NCI-H345 treated with DMSO at 0.1 percent for 48 hours (cell line): ENCODE data around the gene MINDY3.

ENCODE experiments used
- DNase-seq: peaks from one replicate; lab custom pipeline; 2025; ENCODE audit not compliant: unreplicated experiment; lab: John Stamatoyannopoulos, UW

MINDY3 gene

DNA sequence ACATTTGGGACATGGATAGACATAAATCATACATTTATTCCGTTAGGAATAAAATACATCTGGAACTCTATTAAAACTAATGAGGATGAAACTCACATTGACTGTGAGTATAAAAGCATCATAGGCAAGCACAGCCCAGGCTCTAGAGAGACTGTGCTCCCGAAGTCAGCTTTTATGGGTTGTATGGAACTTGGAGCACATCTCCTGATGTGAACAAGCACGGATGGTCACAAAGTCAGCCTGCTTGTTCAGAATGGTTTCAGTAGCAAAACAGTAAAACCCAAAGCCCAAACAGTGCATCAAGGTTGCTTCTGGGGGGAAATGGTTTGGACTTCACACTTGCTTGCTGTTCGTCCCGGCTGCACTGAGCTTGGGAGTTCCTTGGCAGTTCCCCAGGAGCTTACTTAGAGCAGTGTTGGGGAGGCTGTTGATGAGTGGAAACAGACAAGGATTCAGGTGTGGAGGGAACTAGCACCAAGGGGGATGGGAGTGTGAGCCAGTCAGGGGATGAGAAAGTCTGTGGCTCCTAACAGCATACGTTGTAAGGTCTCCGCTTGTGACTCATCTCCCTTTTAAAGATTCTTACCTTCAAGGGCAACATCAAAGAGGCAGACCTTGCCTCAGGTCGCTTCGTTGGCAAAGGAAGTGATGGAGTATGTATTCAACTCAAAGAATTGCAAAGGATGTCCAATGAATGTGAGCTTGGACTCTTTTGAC is 120.9 kb downstream of the MINDY3 start:
- no peak for DNase-seq

DNA sequence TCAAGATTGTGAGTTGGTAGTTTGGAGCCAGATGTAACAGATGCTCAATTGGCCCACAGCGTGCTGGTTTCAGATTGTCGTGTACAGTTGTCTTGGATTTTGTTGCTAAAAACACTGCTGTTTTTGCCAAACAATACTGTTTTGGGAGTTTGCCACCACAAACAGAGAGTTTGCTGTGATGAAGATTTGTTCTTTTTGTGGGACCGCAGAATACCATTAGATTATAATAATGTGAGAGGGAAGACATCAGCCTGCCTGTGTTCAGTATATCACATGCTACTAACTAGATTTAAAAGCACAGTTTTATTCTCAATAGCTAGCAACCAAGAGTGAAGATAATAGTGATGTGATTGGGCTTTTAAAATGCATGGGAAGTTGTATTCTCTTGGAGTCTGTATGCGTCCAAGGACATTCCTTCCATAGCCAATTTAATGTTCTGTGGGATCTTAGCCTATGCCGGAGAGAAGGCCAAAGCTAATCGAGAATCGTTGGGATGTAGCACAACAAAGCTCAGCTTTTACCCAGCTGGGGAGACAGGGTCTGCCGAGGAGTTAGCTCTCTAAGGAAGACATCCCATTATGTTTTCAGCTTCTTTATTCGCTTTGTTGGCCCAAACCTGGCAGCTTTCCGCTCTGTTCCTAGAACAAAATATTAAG is 121.9 kb downstream of the MINDY3 start:
- DNase-seq = no peak

DNA sequence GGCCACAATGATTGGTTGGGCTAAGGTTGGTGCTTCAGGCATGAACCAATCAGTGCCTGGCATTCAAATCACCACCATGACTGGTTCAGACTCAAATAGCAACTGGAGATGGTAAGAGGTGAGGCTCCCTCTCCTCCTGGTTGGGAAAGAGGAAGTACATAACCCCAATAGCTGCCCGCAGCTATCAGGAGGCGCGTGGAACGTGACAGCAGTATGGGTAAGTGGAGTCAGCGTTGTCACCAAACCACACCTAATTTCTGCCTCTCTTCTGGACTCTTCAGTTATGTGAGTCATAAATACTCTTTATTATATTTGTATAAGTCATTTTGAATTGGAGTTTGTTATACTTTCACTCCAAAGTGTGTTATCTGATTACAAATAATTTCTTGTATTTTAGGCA is 122.7 kb downstream of the MINDY3 start:
- DNase-seq = no peak

- no peak for DNase-seq
These were observed 124.5 kb downstream of the MINDY3 start for GRCh38 chr10:15735763-15736162.

- DNase-seq = no peak
These were observed 130.0 kb downstream of the MINDY3 start for GRCh38 chr10:15730341-15730740.

DNA sequence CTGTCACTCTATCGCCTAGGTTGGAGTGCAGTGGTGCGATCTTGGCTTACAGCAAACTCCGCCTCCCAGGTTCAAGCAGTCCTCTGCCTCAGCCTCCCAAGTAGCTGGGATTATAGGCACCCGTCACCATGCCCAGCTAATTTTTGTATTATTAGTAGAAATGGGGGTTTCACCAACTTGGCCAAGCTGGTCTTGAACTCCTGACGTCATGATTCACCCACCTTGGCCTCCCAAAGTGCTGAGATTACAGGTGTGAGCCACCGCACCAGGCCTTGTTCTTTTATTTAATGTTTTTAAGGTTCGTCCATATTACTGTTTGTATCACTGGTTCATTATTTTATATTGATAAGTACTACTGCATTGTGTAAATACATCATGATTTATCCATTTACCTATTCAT is 130.4 kb downstream of the MINDY3 start:
- DNase-seq = no peak
